ENCODE measurements around the gene OBI1.

DNA sequence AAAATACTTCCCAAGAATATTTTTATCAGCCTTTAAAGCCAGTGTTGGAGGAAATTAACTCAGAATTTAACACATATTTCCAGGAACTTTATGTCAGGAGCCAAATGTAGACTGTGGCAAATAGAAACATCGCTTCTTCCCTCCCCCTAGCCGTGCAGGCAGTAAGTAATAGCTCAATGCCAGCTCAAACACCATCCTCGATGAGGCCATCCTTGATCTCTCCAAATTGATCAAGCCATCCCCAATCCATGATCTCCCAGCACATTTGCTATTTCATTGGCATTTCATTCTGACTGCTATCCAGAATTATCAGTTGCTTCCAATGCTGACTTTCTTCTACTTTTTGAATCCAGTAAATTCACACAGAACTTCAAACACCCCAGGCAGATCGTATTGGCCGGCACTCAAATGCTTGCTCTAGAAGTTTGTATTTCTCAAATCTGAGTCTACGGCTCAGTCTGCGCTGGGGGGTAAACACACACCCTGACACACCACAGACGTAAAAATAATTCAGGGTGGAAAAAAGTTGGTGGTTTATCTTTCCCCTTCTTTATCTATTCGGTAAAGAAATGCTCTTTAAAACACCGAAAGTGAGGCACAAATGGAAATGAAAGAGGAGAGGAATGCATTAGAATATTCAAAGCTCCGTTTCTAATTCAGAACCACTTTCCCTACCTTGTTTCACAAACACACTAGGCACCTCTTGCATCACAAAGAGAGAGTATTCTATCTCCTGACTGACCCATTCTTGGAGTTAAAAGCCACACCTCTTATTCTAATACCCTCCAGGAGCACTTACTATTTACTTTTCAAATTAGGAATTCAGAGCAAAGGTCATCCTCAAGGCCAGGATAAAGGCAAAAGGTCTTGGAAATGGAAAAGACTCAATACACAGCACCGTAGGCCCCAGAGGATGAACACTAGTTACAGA lies 991 bp downstream of the OBI1 start:
- TF ChIP-seq, protein P1, sequence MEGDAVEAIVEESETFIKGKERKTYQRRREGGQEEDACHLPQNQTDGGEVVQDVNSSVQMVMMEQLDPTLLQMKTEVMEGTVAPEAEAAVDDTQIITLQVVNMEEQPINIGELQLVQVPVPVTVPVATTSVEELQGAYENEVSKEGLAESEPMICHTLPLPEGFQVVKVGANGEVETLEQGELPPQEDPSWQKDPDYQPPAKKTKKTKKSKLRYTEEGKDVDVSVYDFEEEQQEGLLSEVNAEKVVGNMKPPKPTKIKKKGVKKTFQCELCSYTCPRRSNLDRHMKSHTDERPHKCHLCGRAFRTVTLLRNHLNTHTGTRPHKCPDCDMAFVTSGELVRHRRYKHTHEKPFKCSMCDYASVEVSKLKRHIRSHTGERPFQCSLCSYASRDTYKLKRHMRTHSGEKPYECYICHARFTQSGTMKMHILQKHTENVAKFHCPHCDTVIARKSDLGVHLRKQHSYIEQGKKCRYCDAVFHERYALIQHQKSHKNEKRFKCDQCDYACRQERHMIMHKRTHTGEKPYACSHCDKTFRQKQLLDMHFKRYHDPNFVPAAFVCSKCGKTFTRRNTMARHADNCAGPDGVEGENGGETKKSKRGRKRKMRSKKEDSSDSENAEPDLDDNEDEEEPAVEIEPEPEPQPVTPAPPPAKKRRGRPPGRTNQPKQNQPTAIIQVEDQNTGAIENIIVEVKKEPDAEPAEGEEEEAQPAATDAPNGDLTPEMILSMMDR (IDR thresholded peaks at IDR 0.05): no peak
- TF ChIP-seq EZH2 (IDR thresholded peaks at IDR 0.05; ENCODE audit: borderline replicate concordance, insufficient read depth, low read depth, low read length, poor library complexity, severe bottlenecking): no peak

Measured in B cell (primary cell).